Spleen (tissue), 11 donors: ENCODE results near the gene PCDHGA3. TPM values are rescaled to one million over a fixed set of nuclear protein-coding genes. Genes with fewer than 3 reads are reported as not detected.
"Not testable (repeated sequence)": the region's sequence is repeated elsewhere in the genome, so short reads cannot be mapped to it uniquely, and the experiment has no call there.

Experiments used
- DNase-seq: peaks from one replicate; pipeline ENCODE4 v3.0.0-alpha.2; 2020
- H3K27ac ChIP-seq, 8 donors: fragments of 200-600 bp; sonication (generic) in 7 of 8; 1 replicate in 4 of 8; 2 replicates in 4 of 8; pipeline versions ENCODE4 v1.5.0 to v1.8.0; 2016 to 2021; ENCODE audit warnings: inconsistent platforms in 4 of 8, mild to moderate bottlenecking in 4 of 8, moderate library complexity in 1 of 8
- H3K27me3 ChIP-seq, 7 donors: fragments of 200-600 bp; sonication (generic) in 6 of 7; replicated peaks in 1 of 7; 1 replicate in 4 of 7; 2 replicates in 3 of 7; pipeline versions ENCODE4 v1.5.0 to v1.8.0; 2016 to 2021; ENCODE audit warnings: inconsistent platforms in 3 of 7, mild to moderate bottlenecking in 1 of 7
- H3K36me3 ChIP-seq, 6 donors: fragments of 200-600 bp; sonication (generic) in 5 of 6; 1 replicate in 4 of 6; 2 replicates in 2 of 6; pipeline versions ENCODE4 v1.5.0 to v1.8.0; 2016 to 2021; ENCODE audit warnings: inconsistent platforms in 2 of 6
- H3K4me1 ChIP-seq, 6 donors: fragments of 200-600 bp; sonication (generic) in 5 of 6; 1 replicate in 3 of 6; 2 replicates in 3 of 6; pipeline versions ENCODE4 v1.5.0 to v1.8.0; 2016 to 2021; ENCODE audit warnings: inconsistent platforms in 3 of 6
- H3K4me3 ChIP-seq, 8 donors: fragments of 200-600 bp; sonication (generic) in 7 of 8; 1 replicate in 4 of 8; 2 replicates in 4 of 8; pipeline versions ENCODE4 v1.5.0 to v1.8.0; 2016 to 2021; ENCODE audit warnings: inconsistent platforms in 4 of 8, mild to moderate bottlenecking in 4 of 8, moderate library complexity in 2 of 8
- H3K9me3 ChIP-seq, 8 donors: fragments of 200-600 bp; sonication (generic) in 7 of 8; 1 replicate in 4 of 8; 2 replicates in 4 of 8; pipeline versions ENCODE4 v1.5.0 to v1.8.0; 2016 to 2021; ENCODE audit warnings: inconsistent platforms in 4 of 8
- POLR2A ChIP-seq, 3 donors: fragments of 450-650 bp; IDR thresholded peaks; one replicate each; pipeline ENCODE4 v1.5.1; 2017; ENCODE audit warnings: antibody characterized with exemption in 3 of 3, mild to moderate bottlenecking in 1 of 3
- POLR2AphosphoS5 ChIP-seq, 3 donors: sonication (generic); formaldehyde crosslinking; IDR thresholded peaks; one replicate each; pipeline ENCODE4 v1.5.1; 2017; ENCODE audit warnings: antibody characterized with exemption in 3 of 3
- WGBS, 5 donors: extraction: QIAGEN DNeasy Blood & Tissue Kit in 3 of 5; methylation state at CpG; one replicate each; pipeline versions ENCODE4 v1.1.5 to v1.1.7; 2013 to 2018; 5-methylcytosine and 5-hydroxymethylcytosine counted together
- intact Hi-C: fragments of 100-400 bp; cut with DNase I; formaldehyde crosslinking; loops from one replicate; pipeline ENCODE4 v1.15.0; 2023; ENCODE audit warnings: low total_unique reads
- polyA plus RNA-seq, 3 donors: library from polyadenylated mRNA; stranded (reverse); fragments of 200-250 nt; gene quantifications; one replicate each; pipeline ENCODE4 v1.2.1, GENCODE V29; 2013
- total RNA-seq, 7 donors: library from RNA; depleted of rRNA in 3 of 7; stranded (reverse); fragments of >200 nt in 3 of 7; fragmentation: NEBNext Ultra II Directional in 4 of 7; extraction: Animal tissue kit (Norgen Biotek cat#: 25700) in 4 of 7; gene quantifications; one replicate each; pipeline versions ENCODE4 v1.1.0 to v1.2.1, GENCODE V29; 2016 to 2021
- TF ChIP-seq, protein P1 (sequence below), 11 experiments: fragments of 200-600 bp in 7 of 11; fragments of 450-650 bp in 4 of 11; sonication (generic) in 4 of 11; IDR thresholded peaks in 8 of 11; conservative IDR thresholded peaks in 3 of 11; 1 replicate in 7 of 11; 2 replicates in 4 of 11; pipeline versions ENCODE4 v1.4.0 to v1.8.0; 2016 to 2021; ENCODE audit warnings: antibody characterized with exemption in 11 of 11, inconsistent platforms in 4 of 11, mild to moderate bottlenecking in 1 of 11
- donor health status: healthy with polysubstance abuse.
- donor health status: DM: no; HTN: no; CAD: no; lungs with moderate emphysema.
- donor health status: DM: no; HTN: no; CAD: no.
- donor health status: Bipolar disorder and iron deficiency.
- donor health status: healthy.
- donor health status: DM: no; HTN: no; CAD: no.
- donor health status: DM: yes; HTN: yes; CAD: no.

PCDHGA3 gene
- total and polyA plus RNA-seq, 10 donors: 0.22 to 4.4 (median 2.0) TPM; not detected in 2

DNA sequence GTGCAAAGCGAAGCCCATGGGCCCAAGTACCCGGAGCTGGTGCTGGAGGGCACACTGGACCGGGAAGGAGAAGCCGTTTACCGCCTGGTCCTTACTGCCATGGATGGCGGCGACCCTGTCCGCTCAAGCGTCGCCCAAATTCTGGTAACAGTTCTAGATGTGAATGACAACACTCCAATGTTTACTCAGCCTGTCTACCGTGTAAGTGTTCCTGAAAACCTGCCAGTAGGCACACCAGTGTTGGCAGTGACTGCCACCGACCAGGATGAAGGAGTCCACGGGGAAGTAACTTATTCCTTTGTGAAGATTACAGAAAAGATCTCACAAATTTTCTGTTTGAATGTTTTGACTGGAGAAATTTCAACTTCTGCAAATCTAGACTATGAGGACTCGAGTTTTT, 31.0 kb downstream of the PCDHGA3 start:
- intact Hi-C loops: no loop called here
- no peaks in the 10 kb centered on the region for H3K36me3 ChIP-seq
- TF ChIP-seq, protein P1, sequence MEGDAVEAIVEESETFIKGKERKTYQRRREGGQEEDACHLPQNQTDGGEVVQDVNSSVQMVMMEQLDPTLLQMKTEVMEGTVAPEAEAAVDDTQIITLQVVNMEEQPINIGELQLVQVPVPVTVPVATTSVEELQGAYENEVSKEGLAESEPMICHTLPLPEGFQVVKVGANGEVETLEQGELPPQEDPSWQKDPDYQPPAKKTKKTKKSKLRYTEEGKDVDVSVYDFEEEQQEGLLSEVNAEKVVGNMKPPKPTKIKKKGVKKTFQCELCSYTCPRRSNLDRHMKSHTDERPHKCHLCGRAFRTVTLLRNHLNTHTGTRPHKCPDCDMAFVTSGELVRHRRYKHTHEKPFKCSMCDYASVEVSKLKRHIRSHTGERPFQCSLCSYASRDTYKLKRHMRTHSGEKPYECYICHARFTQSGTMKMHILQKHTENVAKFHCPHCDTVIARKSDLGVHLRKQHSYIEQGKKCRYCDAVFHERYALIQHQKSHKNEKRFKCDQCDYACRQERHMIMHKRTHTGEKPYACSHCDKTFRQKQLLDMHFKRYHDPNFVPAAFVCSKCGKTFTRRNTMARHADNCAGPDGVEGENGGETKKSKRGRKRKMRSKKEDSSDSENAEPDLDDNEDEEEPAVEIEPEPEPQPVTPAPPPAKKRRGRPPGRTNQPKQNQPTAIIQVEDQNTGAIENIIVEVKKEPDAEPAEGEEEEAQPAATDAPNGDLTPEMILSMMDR (IDR thresholded peaks at IDR 0.05 in 8 of 11, conservative IDR thresholded peaks at IDR 0.05 in 3 of 11): no peak
- TF ChIP-seq POLR2AphosphoS5 (IDR thresholded peaks at IDR 0.05) (no peak), POLR2A (IDR thresholded peaks at IDR 0.05) (no peak)
- no peaks in the 10 kb centered on the region for H3K4me1 ChIP-seq
- peak overlapping the region in 1 of 8 donors; percentile 55 for H3K4me3 ChIP-seq
- H3K27ac ChIP-seq: no peak overlapping the region
- H3K27me3 ChIP-seq: peaks cover 0 to 79% (median 10%) of the 10 kb centered on the region in 7 donors
- no peak for DNase-seq
- peaks cover 0 to 100% (median 98%) of the 10 kb centered on the region in 8 donors for H3K9me3 ChIP-seq
- WGBS, 5 donors: 51 to 66% (median 56%) methylated on average over 14 of the region's 14 CpGs

DNA sequence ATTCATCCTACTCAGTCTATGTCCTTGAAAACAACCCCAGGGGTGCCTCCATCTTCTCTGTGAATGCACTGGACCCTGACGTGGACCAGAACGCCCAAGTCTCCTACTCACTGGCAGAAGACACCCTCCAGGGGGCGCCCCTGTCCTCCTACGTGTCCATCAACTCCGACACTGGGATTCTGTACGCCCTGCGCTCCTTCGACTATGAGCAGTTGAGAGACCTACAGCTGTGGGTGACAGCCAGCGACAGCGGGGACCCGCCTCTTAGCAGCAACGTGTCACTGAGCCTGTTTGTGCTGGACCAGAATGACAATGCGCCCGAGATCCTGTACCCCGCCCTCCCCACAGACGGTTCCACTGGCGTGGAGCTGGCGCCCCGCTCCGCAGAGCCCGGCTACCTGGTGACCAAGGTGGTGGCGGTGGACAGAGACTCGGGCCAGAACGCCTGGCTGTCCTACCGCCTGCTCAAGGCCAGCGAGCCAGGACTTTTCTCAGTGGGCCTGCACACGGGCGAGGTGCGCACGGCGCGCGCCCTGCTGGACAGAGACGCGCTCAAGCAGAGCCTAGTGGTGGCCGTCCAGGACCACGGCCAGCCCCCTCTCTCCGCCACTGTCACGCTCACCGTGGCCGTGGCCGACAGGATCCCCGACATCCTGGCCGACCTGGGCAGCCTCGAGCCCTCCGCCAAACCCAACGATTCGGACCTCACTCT, 32.0 kb downstream of the PCDHGA3 start:
- H3K9me3 ChIP-seq: peaks cover 0 to 100% (median 98%) of the 10 kb centered on the region in 8 donors
- H3K36me3 ChIP-seq, H3K4me1 ChIP-seq, H3K4me3 ChIP-seq, DNase-seq, H3K27ac ChIP-seq, intact Hi-C loops: not testable (repeated sequence)
- peaks cover 0 to 75% (median 7%) of the 10 kb centered on the region in 7 donors for H3K27me3 ChIP-seq
- 29 to 57% (median 52%) methylated on average over 10 to 43 of the region's 48 CpGs for WGBS, 5 donors

DNA sequence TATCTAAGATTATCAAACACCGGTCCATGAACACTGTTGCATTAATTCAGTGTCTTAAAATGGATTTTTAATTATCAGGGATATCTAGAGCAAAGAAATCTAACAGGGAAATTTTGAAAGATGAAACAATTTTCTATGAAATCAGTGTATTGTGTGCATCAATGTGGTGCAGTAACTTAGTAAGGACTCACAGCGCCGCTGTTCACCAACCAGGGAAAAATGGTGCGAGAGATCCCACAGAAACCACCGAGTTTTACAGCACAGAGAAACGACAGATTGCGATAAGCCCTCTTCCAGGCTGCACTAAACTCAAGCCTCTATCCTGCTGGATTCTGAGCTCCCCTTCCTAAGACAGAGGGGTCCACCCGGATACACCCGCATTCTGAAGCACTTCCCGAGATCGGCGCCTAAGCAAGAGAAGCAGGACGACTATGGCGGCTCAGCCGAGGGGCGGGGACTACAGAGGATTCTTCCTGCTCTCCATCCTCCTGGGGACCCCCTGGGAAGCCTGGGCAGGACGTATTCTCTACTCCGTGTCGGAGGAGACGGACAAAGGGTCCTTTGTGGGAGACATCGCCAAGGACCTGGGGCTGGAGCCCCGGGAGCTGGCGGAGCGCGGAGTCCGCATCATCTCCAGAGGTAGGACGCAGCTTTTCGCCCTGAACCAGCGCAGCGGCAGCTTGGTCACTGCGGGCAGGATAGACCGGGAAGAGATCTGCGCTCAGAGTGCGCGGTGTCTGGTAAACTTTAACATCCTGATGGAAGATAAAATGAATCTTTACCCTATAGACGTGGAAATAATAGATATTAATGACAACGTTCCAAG, 39.1 kb downstream of the PCDHGA3 start, which contains the start of gene PCDHGA7:
TSS of gene PCDHGA7 (plus strand) at position 274 of the 826 bp plus-strand sequence. CDS start at position 432, 158 bp downstream.
- 14 to 24% (median 22%) methylated on average over 32 to 37 of the region's 37 CpGs for WGBS, 5 donors
- no peaks in the 10 kb centered on the region for H3K36me3 ChIP-seq
- peaks cover 0 to 100% (median 100%) of the 10 kb centered on the region in 8 donors for H3K9me3 ChIP-seq
- H3K27me3 ChIP-seq: peaks cover 0 to 81% (median 18%) of the 10 kb centered on the region in 7 donors
- H3K4me1 ChIP-seq: no peaks in the 10 kb centered on the region
- no peak within 1 kb of the TSS for H3K27ac ChIP-seq
- DNase-seq: no peak
- intact Hi-C loops: no loop called here
- peak within 1 kb of the TSS in 2 of 8 donors; percentile 19 to 44 for H3K4me3 ChIP-seq
- TF ChIP-seq POLR2A (IDR thresholded peaks at IDR 0.05) (no peak), POLR2AphosphoS5 (IDR thresholded peaks at IDR 0.05) (no peak)
- TF ChIP-seq, protein P1 (IDR thresholded peaks at IDR 0.05 in 8 of 11, conservative IDR thresholded peaks at IDR 0.05 in 3 of 11): no peak

DNA sequence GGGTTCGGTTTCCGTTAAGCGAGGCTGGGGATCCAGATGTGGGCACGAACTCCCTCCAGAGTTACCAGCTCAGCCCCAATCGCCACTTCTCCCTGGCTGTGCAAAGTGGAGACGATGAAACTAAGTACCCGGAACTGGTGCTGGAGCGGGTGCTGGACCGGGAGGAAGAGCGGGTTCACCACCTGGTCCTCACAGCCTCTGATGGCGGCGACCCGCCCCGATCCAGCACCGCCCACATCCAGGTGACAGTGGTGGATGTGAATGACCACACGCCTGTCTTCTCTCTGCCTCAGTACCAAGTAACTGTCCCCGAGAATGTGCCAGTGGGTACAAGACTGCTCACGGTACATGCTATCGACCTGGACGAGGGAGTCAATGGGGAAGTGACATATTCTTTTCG, 39.7 kb downstream of the PCDHGA3 start:
- no peak for DNase-seq
- H3K27ac ChIP-seq: no peak overlapping the region
- no peaks in the 10 kb centered on the region for H3K36me3 ChIP-seq
- H3K4me1 ChIP-seq: no peaks in the 10 kb centered on the region
- WGBS, 5 donors: 34 to 47% (median 41%) methylated on average over 13 to 21 of the region's 21 CpGs
- intact Hi-C loops: no loop called here
- H3K4me3 ChIP-seq: peak overlapping the region in 2 of 8 donors; percentile 19 to 44
- peaks cover 0 to 98% (median 96%) of the 10 kb centered on the region in 8 donors for H3K9me3 ChIP-seq
- TF ChIP-seq, protein P1 (IDR thresholded peaks at IDR 0.05 in 8 of 11, conservative IDR thresholded peaks at IDR 0.05 in 3 of 11): no peak
- TF ChIP-seq POLR2A (IDR thresholded peaks at IDR 0.05): no peak
- no peak for TF ChIP-seq POLR2AphosphoS5 (IDR thresholded peaks at IDR 0.05)
- H3K27me3 ChIP-seq: peaks cover 0 to 78% (median 20%) of the 10 kb centered on the region in 7 donors
